COLO829 (cell line): Measurements from ENCODE around the gene SEZ6L2.
"Not testable (repeated sequence)": the region's sequence is repeated elsewhere in the genome, so short reads cannot be mapped to it uniquely, and the experiment has no call there.

Experiments used
- DNase-seq: peaks from one replicate; pipeline ENCODE4 v3.0.0; 2012; ENCODE audit warnings: low spot score

The SEZ6L2 gene

DNA sequence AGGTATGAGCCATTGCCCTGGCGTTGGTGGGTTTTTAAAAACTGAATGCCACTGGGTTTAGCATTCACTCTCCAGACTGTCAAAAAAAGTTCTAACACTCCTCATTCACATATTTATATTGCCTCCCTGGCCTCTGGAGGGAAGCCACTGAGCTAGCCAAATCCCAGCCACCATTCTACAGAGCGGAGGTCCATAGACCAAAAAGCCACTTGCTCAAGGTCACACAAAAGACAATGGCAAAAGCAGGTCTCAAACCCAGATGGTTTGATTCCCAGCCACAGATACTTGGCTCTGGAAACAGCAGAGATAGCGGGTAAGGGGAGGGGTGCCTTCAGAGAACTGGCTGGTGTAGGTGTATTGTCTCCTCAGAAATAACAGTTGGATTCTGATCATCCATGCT is 18.3 kb downstream of the SEZ6L2 start:
- no peak for DNase-seq

DNA sequence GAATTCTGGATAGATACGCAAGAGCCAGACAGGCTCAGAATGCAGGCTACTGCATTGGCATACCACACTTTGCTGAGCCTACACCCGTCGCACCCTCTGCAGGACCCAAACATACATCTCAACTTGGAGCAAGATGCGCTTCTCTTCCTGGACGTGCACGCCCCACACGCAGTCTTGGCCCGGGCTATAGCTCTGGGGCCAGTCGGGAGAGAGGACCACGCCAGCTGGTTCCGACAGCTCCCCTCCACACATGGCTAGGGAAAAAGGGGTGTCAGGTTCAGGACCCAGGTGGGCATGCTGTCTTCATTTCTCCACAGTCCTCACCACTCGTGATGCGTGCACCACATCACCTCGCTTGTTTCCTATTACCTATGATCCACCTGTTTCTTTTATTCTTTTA is 21.2 kb downstream of the SEZ6L2 start:
- DNase-seq, result no peak

DNA sequence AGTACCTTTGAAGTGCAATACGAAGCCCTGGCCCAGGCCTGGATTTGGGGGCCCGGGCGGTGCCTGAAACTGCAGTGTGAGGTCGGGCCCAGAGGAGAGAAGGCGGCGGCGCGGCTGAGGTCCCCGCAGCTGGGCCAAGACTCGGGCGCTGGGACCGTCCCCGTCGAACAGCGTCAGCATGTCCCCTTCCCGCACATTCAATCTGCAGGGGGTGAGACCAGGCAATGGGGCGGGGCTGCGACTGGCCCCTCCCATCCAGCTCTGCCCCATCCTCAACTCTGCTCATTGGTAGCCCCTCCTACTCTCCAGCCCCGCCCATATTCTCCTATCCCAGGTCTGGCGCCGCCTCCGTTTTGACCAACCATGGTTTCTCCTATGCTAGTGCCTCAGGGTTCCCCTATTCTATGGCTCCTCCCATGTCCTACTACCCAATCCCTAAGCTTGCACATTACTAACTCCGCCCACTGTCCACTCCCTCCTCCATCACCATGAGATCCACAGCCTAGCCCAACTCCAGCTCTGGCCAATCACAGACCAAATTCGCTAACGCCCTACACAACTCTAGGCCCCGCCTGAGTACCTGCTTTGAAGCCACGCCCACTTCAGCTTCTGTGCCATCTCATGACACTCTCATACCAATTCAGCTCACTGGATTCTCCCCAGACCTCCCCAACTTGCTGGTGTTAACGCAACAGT is 21.9 kb downstream of the SEZ6L2 start:
- peak; percentile 35 for DNase-seq

DNA sequence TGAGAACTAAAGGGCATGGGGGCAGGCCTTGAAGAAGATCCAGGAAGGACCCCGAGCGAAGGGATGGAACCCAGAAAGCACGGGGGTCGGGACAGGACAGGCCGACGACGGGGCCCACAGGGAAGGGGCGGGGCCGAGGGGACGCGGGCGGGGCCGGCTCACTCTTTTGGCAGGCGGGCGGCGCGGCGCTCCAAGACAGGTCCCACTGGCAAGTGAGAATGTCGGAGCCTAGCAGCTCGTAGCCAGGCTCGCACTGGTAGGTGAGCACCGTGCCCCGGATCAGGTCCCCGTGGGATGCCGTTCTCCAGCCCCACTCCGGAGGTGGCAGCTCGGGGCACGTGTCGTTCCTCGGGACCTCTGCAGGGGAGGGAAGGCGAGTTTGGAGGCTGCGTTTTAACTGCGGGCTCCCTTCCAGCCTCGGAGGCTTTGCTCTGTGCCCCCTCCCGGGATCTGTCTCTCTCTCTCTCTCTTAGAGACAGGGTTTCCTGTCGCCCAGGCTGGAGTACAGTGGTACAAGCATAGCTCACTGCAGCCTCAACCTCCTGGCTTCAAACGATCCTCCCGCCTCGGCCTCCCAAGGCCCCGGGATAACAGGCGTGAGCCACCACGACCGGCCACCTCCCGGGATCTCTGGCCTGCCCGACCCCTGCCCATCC is 22.6 kb downstream of the SEZ6L2 start:
- no peak for DNase-seq

DNA sequence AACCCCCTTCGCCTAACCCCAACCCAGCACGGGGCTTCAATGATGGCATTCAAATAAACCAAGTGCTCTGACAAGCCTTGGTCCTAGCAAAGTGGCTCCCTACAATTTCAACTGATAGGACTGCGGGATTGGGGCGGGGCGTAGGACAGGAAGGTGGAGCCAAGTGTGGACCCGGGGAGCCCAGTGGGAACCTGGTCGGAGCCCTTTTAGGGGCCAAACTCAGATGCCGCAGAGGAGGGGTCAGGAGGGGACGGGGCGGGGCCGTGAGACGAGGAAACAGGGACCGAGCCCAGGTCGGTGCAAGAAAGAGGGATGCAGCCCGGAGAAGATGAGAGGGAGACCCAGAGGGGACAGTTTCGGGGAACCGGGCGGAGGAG is 23.1 kb downstream of the SEZ6L2 start:
- DNase-seq, result no peak

DNA sequence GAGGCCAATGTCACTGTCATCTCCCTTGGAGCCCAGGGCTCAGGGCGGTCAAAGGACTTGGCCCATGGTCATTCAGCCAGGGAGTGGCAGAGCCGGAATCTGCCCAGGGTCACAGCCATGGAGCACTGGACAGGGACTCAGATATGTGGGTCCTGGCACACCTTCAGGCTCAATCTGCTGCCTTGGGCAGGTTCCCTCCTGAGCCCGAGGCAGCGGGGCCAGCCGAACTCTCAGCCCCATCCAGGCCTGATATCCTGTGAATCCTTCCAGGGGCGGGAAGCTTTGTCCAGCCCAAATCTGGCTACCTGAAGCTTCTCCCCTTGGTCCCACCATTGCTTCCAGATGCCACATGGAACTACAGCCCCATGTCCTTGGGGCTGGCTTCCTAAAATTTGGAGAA is 24.1 kb downstream of the SEZ6L2 start:
- DNase-seq, result no peak

DNA sequence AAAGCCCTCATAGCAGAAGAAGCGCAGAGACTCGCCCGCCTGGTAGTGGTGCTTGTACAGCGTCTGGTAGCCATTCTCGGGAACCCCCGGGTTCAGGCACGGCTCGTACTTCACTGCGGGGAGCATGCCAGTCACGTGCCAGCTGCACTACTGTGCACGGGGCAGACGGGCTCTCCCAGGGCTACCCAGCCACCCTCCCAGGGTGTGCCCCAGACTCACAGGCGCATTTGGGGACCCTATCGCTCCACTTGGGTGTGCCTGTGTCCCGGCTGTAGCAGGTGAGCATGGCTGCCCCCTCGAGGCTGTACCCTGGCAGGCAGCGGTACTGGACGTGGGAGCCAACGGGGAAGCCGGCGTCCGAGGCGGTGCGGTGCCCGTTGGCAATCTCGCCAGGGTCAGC is 26.0 kb downstream of the SEZ6L2 start:
- DNase-seq, result no peak

DNA sequence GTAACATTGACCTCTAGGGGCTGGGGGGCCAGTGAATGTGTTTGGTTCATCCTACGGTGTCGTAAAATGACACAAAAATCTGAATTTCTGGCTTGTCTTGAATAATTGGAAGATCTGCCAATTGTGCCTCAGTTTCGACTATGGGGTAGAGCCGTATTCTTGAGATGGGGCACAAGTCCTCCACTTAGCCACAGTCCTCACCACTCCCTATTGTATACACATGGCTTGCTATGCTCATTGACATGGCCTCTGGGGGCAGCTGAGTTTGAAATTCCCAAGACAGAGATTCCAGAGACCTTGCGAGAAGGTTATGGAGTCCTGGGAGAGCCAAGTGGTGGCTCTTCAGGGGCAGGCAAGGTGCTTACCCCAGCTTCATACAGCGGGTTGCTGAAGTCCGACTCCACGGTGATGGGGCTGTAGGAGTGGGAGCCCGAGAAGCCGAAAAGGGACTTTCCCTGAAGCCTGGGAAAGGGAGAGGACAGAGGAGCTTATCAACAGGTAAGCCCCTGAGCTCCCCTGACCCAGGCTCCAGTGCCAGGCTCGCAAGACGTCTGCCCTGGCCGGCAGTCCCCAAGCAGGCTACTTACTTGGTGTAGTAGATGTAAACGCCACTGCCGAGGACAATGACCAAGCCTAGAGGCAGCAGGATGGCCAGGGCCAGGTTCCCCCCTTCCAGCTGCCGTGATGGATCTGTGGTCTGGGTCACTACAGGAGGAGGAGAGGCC is 27.4 kb downstream of the SEZ6L2 start:
- no peak for DNase-seq

DNA sequence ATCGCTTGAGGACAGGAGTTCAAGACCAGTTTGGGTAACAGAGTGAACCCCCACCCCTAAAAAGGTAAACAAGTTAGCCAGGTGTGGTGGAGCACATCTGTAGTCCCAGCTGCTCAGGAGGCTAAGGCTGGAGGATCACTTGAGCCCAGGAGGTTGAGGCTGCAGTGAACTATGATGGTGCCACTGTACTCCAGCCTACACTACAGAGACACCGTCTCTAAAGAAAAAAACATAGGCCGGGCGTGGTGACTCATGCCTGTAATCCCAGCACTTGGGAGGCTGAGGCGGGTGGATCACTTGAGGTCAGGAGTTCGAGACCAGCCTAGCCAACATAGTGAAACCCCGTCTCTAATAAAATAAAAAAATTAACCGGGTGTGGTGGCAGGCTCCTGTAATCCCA is 30.3 kb downstream of the SEZ6L2 start:
- DNase-seq, result not testable (repeated sequence)

DNA sequence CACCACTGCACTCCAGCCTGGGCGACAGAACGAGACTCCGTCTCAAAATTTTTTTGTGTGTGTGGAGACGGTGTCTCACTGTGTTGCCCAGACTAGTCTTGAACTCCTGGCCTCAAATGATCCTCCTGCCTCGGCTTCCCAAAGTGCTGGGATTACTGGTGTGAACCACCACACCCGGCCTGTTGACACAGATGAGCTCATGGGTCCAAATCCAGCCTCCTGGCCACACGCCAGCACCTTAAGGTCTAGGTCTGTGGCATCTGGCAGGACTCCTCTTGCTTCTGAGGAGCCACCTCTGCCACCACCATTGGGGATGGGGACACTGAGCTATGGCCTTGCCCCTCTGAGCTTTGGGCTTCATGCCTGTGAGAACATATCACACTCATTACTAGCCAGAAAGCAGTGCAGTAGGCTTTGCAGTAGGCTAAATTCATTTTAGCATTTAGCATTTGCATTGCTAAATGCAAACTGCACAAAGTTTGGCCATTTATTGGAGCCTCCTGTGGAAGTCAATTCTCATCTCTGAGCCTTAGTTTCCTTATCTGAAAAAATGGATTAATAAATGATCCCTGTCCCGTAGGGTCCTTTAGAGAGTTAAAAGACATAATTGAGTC is 30.8 kb downstream of the SEZ6L2 start:
- no peak for DNase-seq

DNA sequence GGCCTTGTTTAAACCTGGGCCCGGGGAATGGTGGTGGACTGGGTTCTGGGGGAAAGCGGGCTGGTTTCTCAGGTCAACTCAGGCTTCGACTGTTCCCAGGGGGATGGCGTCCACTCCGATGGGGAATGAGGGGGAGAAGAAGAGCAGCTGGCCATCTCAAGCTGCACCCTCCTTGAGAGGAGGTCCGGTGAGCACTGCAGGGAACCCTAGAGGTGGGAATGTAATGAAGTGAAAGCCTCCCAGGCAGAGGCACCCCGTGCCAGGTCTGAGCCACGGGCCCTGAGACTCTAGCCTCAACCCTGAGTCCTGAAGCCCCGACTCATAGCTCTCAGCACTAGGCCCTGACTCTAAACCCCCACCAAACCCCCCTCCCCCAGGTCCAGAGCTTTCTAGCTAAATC is 35.1 kb downstream of the SEZ6L2 start:
- DNase-seq, result no peak

DNA sequence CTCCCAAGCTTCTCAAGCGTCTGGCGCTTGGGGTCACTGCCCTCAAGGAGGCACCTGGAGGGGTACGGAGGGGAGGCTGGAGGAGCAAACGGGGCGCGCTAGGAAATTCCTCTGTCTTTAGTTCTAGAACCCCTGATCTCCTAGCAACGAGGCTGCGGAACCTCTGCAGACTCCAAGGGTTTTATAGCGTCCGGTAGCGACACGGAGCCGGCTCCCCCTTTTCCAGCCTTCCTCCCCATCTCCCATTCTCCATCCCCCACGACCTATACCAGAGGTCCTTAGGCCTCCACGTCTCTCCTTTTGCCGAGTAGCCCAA is 35.7 kb downstream of the SEZ6L2 start:
- DNase-seq, result no peak

DNA sequence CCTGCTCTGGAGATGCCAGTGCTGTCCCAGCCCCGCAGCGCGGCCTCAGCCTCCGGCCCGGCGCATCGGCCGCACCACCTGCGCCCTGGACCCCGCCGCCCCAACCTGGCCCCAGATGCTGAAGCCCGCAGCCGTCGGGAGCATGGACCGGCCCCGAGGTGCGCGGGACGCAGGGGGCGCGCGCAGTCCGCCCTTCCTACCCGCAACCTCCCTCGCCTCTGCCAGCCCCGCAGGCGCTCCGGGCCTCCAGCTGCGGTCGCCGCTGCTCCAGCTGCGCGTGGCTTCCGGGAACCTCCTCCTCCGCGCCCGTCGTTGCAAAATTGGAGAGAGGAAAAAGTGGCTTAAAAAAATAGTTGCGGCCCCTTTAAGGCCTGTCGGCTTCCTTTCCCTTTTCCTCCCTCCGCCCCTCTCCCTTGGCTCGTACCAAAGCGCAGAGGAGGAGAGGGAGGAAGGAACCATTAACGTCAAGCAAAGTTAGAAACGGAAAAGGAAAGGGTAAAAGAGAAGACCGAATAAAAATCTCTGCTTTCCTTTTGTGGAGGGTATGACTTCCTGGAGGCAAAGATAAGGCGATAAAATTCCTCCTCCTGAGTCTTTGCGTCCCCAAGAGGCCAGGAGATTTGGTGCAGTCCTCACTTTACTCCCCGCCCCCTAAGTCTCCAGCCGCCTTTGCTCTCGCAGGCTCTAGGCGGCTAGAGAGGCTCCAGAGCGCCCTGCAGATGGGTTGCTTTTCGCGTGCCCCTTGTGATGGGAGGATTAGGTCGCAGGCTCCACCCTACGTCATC is 36.3 kb downstream of the SEZ6L2 start, which contains the start of gene CDIPT:
TSS of gene CDIPT (minus strand) at position 343 of the 785 bp plus-strand sequence. CDS start 369 bp downstream, outside the sequence.
- DNase-seq, result peak; percentile 90

DNA sequence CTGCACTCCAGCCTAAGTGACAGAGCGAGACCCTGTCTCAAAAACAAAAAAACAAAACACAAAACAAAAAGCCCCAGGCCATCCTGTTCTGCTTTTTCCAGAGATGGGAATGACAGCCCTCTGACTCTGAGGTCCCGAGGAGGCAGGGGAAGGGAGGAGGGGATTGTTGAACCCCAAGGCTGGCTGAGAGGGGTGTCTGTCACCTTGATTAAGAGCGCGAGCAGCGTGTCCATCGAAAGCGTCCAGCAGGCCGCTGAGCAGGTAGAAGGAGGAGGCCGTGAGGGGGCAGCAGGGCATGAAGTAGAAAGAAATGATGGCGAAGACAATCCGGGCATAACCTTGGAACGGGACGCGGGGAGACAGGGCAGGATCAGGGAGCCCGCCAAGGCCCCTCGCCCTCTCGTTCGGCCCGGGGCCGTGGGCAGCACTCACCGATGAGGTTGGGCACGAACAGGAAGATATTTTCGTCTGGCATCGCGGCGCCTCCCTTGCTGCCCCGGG is 36.9 kb downstream of the SEZ6L2 start:
- DNase-seq, result no peak

DNA sequence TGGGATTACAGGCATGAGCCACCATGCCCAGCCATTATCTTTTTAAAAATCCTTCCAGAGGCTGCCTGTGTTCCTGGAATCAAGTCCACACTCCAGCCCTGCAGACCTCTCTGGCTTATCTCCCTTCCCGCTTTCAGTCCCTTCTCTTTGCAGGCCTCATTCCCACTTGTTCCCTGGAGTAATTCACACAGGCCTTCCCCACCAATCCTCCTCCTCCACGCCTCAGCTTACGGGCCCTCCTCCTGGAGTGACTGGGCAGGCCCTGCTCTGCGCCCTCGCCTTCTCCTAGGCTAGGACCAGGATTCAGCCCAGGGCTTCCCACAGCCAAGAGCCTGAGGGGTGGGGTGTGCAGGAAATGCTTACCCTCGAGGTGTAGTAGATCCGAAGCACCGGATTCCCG is 39.1 kb downstream of the SEZ6L2 start:
- no peak for DNase-seq

DNA sequence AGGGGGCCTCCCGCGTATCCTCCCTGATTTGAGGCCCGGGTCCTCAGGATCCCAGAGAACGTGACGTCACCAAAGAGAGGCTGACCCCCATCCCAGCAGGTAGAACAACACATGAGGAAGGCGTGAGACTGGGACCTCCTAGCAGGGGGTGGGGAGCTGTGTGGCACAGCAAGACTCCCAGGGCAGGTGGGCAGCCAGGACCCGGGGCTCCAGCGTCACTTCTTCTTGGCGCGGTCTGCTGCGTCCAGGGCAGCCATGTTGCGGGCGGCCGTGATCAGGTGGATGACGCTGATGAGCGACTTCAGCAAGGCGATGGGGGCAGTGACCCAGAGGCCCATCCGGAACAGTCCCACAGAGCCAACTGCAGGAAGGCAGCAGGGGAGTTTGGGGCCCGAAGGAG is 40.4 kb downstream of the SEZ6L2 start:
- DNase-seq, result no peak

DNA sequence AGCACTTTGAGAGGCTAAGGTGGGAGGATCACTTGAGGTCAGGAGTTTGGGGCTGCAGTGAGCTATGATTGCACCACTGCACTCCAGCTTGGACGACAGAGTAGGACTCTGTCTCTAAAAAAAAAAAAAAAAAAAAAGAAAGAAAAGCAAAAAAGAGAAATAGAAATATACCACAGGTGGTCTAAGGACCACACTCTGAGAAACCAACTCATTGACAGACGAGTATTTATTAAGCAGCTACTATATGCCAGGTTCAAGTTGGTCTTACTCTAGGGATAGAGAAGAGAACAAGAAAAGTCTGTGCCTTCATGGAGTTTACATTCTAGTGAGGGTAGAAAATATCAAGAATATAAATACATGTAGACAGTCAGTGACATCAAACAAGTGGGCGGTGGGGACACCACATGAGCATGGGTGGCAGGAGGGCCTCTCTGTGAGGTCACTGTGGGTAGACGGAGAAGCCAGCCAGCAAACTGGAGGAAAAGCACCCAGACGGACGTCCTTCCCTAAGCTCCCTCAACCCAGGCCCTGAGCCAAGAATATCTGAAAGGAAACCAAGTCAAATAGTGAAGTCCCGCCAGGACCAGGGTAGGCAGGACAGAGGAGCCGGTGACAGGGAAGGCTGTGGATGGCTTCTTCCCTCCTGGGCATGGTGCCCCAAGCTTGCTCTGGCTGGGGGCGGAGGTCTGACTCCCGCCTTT is 41.1 kb downstream of the SEZ6L2 start:
- DNase-seq, result no peak

DNA sequence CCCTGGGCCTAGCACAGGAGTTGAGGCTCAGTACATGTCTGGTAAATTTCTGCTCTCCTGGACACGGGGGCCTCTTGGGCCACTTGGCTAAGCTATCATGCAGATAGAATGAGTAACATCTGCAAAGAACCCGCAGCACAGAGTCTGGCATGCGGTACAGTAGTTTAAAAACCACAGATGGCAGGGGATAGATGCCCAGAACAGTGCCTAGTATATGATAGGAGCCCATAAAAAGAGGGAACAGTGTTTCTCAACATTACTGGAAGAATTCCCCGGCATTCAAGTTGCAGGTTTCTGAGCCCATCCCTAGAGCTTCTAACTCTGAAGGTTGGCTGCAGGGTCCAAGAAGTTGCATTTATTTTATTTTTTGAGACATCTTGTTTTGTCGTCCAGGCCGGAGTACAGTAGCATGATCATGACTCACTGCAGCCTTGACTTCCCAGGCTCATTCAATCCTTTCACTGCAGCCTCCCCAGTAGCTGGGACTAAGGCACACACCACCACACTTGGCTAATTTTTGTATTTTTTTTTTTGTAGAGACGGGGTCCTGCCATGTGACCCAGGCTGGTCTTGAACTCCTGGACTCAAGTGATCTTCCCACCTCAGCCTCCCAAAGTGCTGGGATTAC is 42.1 kb downstream of the SEZ6L2 start:
- DNase-seq, result no peak

DNA sequence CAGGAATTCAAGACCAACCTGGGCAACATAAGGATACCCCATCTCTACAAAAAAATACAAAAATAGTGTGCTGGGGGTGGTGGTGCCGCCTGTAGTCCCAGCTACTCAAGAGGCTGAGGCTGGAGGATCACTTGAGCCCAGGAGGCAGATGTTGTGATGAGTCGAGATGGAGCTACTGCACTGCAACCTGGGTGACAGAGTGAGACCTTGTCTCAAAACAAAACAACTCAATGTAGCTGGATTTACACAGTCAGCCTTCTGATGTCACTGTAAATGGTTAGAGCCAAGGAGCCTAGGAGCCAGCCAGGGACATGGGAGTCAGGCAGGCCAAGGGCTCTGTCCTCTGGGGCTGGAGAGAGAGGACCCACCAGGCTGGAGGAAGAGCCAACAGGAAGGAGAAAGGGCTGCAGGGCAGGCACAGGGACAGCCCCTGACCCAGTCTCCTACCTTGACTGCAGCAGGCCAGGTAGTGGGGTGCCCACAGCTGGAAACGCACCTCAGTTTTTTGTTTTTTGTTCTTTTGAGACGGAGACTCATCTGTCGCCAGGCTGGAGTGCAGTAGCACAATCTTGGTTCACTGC is 44.7 kb downstream of the SEZ6L2 start:
- DNase-seq, result no peak

DNA sequence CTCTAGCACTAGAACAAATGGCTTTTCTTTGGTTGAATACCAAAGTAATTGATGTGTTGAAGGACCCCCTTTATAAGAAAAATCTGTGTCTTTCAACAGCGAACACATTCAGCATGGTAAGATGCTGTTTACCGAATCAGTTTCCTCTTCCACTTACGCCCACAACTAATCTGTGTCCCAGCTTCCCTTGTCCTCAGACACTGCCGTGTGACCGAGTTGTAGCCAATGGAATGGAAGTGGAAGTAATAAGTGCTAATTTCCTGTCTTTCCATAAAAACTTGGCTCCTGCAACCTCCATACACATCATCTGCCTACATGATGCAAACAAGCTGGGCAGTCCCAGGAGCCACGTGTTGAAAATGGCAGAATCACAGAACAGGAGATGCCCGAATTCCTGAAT is 46.7 kb downstream of the SEZ6L2 start:
- DNase-seq, result peak; percentile 65

DNA sequence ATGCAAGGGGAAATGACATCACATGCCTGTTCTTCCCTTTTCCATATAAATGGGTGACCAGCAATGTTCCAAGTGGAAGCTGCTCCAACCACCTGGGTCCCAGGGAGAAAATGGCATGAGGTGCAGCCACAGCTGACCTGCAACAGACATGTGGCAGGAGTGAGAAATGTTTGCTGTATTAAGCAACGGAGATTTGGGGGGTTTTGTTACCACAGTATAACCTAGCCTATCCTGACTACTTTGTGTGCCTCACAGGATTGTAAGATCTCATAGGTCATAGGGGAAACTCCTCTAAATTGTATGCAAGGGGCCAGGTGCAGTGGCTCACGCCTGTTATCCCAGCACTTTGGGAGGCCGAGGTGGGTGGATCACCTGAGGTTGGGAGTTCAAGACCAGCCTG is 48.4 kb downstream of the SEZ6L2 start:
- DNase-seq, result no peak
